ENCODE measurements around the gene DPP10.

Gene DPP10

DNA sequence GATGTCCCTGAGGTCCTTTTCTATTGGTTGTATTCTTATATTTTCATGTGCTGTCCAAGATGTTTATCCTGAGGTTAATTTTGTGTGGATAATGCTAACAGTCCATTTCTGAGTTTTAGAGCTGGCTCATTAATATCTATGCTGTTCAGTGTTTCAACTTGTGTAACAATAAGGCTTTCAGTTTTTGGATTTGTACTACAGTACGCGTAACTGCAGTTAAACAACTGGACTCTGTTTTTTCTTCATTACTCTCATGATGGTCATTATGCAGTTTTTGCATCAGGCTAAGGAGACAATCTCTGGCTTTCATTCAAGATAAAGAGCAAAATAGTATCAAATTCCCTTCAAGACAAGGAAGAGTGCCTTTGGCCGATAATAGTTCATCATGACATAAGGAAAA, 1364.8 kb downstream of the DPP10 start:
- no peak for DNase-seq

DNA sequence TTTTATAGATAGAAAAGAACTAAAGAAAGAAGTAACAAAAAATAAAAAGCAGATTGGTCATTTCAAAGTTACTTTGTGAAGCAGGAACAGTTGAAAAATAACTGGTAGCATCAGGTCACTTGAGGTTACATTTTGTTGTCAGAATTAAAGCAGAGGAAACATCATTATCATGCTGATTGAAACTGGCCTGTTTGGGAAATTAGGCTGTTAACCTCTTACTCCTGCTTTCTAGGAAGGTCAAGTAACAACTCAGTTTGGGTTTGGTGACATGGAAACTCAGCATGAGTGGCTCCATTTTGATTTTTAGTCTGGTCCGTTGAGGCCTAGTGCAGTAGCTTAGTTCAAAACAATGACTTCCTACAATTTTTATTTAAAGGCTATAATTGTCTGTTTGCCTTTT, 1383.5 kb downstream of the DPP10 start:
- no peak for DNase-seq

GRCh38 chr2:115833196-115833595, 1390.8 kb downstream of the DPP10 start:
- DNase-seq, result no peak

GRCh38 chr2:115838539-115838938, 1396.1 kb downstream of the DPP10 start:
- DNase-seq, result no peak

DNA sequence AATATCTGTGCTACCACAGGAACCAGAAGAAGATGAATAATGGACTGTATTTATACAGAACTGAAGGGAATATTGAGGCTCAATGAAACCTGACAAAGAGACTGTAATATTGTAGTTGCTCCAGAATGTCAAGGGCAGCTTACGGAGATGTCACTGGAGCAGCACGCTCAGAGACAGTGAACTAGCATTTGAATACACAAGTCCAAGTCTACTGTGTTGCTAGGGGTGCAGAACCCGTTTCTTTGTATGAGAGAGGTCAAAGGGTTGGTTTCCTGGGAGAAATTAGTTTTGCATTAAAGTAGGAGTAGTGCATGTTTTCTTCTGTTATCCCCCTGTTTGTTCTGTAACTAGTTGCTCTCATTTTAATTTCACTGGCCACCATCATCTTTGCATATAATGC, 1399.9 kb downstream of the DPP10 start:
- no peak for DNase-seq

GRCh38 chr2:115848192-115848591, 1405.8 kb downstream of the DPP10 start:
- no peak for DNase-seq

- no peak for DNase-seq
Measured at GRCh38 chr2:115867024-115867423, 1424.6 kb downstream of the DPP10 start.

GRCh38 chr2:115874427-115874826, 1432.0 kb downstream of the DPP10 start:
- DNase-seq, result no peak

DNA sequence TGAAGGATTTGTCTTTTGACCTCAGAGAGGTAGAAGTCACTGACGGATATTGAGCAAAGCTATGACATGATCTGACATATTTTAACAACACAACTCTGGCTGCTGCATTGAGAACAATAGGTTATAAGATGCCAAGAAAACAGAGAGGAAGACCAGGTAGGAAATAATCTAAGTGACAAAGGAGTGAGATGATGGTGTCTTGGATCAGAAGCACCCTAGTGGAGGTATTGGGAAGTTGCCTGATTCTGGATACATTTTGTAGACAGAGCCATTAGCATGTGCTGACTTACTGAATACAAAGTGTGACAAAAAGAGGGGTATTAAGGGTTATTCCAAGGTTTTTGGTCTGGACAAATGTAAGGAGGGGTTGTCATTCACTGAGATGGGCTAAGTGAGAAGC, 1438.1 kb downstream of the DPP10 start:
- no peak for DNase-seq

GRCh38 chr2:115887209-115887776, 1444.9 kb downstream of the DPP10 start:
- DNase-seq, result no peak
